Gastrocnemius medialis (tissue), 4 donors: ENCODE measurements around the gene TJP2.

ENCODE experiments used
- POLR2A ChIP-seq, 2 donors: fragments of 450-650 bp; IDR thresholded peaks; one replicate each; pipeline ENCODE4 v1.6.1; 2017; ENCODE audit warnings: antibody characterized with exemption in 2 of 2, mild to moderate bottlenecking in 2 of 2, moderate library complexity in 2 of 2
- TF ChIP-seq, protein P1 (sequence below), 5 experiments: fragments of 450-650 bp in 3 of 5; fragments of 200-600 bp in 2 of 5; sonication (generic) in 2 of 5; IDR thresholded peaks in 4 of 5; conservative IDR thresholded peaks in 1 of 5; 1 replicate in 4 of 5; 2 replicates in 1 of 5; pipeline ENCODE4 v1.5.1; 2016 to 2019; ENCODE audit warnings: antibody characterized with exemption in 5 of 5, mild to moderate bottlenecking in 3 of 5, moderate library complexity in 3 of 5

DNA sequence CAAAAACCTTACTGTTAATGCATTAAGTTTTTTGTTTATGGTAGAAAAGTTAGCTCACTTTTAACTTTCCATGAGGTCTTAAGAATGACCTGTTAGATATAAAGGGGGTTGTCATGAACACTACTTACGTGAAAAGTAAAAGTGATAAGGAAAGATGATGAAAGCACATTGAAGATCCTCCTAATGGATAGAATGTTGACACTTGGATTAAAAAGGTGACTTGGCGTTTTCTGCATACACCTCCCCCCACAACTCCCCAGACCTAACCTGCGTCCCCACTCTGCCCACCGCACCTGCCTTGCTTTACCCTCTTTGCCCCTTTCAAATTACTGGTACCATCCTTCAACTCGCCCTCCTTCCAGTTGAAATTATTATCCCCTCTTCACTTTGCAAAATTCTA lies 32.0 kb downstream of the TJP2 start:
- TF ChIP-seq POLR2A (IDR thresholded peaks at IDR 0.05): no peak
- TF ChIP-seq, protein P1, sequence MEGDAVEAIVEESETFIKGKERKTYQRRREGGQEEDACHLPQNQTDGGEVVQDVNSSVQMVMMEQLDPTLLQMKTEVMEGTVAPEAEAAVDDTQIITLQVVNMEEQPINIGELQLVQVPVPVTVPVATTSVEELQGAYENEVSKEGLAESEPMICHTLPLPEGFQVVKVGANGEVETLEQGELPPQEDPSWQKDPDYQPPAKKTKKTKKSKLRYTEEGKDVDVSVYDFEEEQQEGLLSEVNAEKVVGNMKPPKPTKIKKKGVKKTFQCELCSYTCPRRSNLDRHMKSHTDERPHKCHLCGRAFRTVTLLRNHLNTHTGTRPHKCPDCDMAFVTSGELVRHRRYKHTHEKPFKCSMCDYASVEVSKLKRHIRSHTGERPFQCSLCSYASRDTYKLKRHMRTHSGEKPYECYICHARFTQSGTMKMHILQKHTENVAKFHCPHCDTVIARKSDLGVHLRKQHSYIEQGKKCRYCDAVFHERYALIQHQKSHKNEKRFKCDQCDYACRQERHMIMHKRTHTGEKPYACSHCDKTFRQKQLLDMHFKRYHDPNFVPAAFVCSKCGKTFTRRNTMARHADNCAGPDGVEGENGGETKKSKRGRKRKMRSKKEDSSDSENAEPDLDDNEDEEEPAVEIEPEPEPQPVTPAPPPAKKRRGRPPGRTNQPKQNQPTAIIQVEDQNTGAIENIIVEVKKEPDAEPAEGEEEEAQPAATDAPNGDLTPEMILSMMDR (IDR thresholded peaks at IDR 0.05 in 4 of 5, conservative IDR thresholded peaks at IDR 0.05 in 1 of 5): no peak
